Right lobe of liver (tissue), 6 donors: Measurements from ENCODE around the gene UNC119. TPM values are rescaled to one million over a fixed set of nuclear protein-coding genes. Genes with fewer than 3 reads are reported as not detected.

Source experiments
- ATAC-seq, 4 donors: fragments of 200-7000 bp; cut with Tn5 transposase; one replicate each; pipeline ENCODE4 v1.9.1; 2020; ENCODE audit warnings: mild to moderate bottlenecking in 4 of 4, moderate library complexity in 4 of 4
- DNase-seq, 3 donors: peaks; one replicate each; pipeline ENCODE4 v3.0.0-alpha.2; 2020
- H3K27ac ChIP-seq, 3 donors: fragments of 200-600 bp; one replicate each; pipeline ENCODE4 v1.8.0; 2022
- H3K27me3 ChIP-seq, 2 donors: fragments of 200-600 bp; one replicate each; pipeline ENCODE4 v1.8.0; 2022
- H3K36me3 ChIP-seq, 4 donors: fragments of 200-600 bp; sonication (generic) in 1 of 4; one replicate each; pipeline versions ENCODE4 v1.5.1 to v1.8.0; 2017 to 2022; ENCODE audit warnings: control low read depth in 1 of 4
- H3K4me1 ChIP-seq, 4 donors: fragments of 200-600 bp; sonication (generic) in 1 of 4; one replicate each; pipeline versions ENCODE4 v1.5.1 to v1.8.0; 2017 to 2022; ENCODE audit warnings: control low read depth in 1 of 4
- H3K4me3 ChIP-seq, 3 donors: fragments of 200-600 bp; one replicate each; pipeline ENCODE4 v1.8.0; 2022
- H3K9me3 ChIP-seq, 4 donors: fragments of 200-600 bp; sonication (generic) in 1 of 4; one replicate each; pipeline versions ENCODE4 v1.5.1 to v1.8.0; 2017 to 2022; ENCODE audit warnings: control low read depth in 1 of 4
- POLR2A ChIP-seq: fragments of 450-650 bp; IDR thresholded peaks from one replicate; pipeline ENCODE4 v1.6.1; 2017; ENCODE audit warnings: antibody characterized with exemption, mild to moderate bottlenecking
- WGBS: methylation state at CpG from one replicate; pipeline ENCODE4 v1.1.6; 2018; ENCODE audit warnings: low coverage, low lambda C conversion rate; ENCODE audit not compliant: insufficient coverage; ENCODE audit errors: missing lambda C conversion rate; 5-methylcytosine and 5-hydroxymethylcytosine counted together
- intact Hi-C, 2 donors: fragments of 100-400 bp; cut with DNase I; formaldehyde crosslinking; loops; one replicate each; pipeline versions ENCODE4 v1.11.2 to v1.14.1; 2022
- long read RNA-seq: library from polyadenylated mRNA; unstranded; transcript quantifications from one replicate; pipeline ENCODE4 v2.0.0, GENCODE V29; 2019
- total RNA-seq, 6 experiments: library from RNA; depleted of rRNA in 2 of 6; stranded (reverse); fragments of >200 nt in 2 of 6; fragmentation: NEBNext Ultra II Directional in 3 of 6; extraction: Animal tissue kit (Norgen Biotek cat#: 25700) in 3 of 6; gene quantifications; one replicate each; pipeline versions ENCODE4 v1.1.0 to v1.2.4, GENCODE V29; 2016 to 2023
- TF ChIP-seq, protein P1 (sequence below), 4 donors: fragments of 200-600 bp in 3 of 4; fragments of 450-650 bp in 1 of 4; IDR thresholded peaks; one replicate each; pipeline versions ENCODE4 v1.5.1 to v1.8.0; 2016 to 2022; ENCODE audit warnings: antibody characterized with exemption in 4 of 4, mild to moderate bottlenecking in 2 of 4
- donor health status: DM: no; HTN: yes; CAD: no.
- donor health status: DM: no; HTN: no; CAD: no.
- donor health status: DM: no; HTN: no; CAD: no.
- donor health status: DM: no; HTN: yes; CAD: no.
- donor health status: DM: no; HTN: yes; CAD: no.

UNC119 gene
- total RNA-seq = 10 to 100 TPM; 11.5 to 37.8 (median 13.1) TPM
- long read RNA-seq, partial matches to known transcripts = 1 of 4 reads
- long read RNA-seq, other reads (novel, unspliced or antisense) = 0 of 4 reads

DNA sequence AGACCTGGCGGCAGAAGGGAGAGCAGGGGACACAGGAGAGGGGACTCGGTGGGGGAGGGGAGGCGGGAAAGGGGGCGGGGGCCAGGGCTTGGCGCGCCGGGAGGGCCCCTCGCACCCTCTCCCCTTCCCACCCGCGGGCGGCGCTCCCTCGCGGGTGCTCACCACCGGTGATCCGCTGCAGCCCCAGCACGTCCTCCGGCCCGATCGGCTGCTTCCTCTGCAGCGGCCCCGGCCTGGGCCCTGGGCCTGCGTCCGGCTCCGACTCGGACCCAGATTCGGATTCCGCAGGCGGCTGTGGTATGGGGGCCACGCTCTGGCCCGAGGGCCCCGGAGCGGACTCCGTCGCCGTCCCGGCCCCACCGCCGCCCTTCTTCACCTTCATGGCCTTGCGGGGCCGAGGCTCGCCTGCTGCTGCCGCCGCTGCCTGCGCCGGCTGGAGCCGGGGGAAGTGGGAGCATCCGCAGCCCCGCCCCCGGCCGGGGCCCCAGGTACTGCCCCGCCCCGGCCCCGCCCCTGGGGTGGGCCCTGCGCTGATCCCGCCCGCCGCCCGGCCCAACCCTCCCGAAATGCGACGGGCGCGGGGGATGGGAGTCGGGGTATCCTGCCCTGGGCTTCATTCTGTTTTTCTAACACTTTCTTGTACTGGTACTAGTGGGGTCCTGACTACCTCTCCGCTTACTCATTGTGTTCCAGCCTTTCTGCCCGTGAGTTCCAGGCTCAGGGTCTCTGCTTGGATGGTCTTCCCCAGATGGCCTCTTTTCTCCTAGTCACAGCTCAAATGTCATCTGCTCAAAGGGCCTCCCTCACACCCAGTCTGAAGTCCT lies at the start of gene UNC119:
UNC119 (minus strand) TSS at position 449 of the 824 bp plus-strand sequence; CDS start at position 382, 67 bp downstream.
- no peaks in the 10 kb centered on the region for H3K27me3 ChIP-seq
- TF ChIP-seq POLR2A = peak; percentile 86
- TF ChIP-seq, protein P1, sequence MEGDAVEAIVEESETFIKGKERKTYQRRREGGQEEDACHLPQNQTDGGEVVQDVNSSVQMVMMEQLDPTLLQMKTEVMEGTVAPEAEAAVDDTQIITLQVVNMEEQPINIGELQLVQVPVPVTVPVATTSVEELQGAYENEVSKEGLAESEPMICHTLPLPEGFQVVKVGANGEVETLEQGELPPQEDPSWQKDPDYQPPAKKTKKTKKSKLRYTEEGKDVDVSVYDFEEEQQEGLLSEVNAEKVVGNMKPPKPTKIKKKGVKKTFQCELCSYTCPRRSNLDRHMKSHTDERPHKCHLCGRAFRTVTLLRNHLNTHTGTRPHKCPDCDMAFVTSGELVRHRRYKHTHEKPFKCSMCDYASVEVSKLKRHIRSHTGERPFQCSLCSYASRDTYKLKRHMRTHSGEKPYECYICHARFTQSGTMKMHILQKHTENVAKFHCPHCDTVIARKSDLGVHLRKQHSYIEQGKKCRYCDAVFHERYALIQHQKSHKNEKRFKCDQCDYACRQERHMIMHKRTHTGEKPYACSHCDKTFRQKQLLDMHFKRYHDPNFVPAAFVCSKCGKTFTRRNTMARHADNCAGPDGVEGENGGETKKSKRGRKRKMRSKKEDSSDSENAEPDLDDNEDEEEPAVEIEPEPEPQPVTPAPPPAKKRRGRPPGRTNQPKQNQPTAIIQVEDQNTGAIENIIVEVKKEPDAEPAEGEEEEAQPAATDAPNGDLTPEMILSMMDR (IDR thresholded peaks at IDR 0.05) = no peak
- H3K9me3 ChIP-seq = no peaks in the 10 kb centered on the region
- ATAC-seq = peak; percentile 85 to 90 (median 88)
- intact Hi-C loops = no loop called here
- peak within 1 kb of the TSS; percentile 16 to 66 (median 62) for H3K27ac ChIP-seq
- peaks cover 0 to 17% (median 9%) of the 10 kb centered on the region in 4 donors for H3K4me1 ChIP-seq
- H3K4me3 ChIP-seq = peak within 1 kb of the TSS; percentile 36 to 93 (median 78)
- peaks cover 0 to 35% (median 15%) of the 10 kb centered on the region in 4 donors for H3K36me3 ChIP-seq
- WGBS = 3% methylated on average over 19 of the region's 67 CpGs
- peak; percentile 88 to 90 (median 89) for DNase-seq

DNA sequence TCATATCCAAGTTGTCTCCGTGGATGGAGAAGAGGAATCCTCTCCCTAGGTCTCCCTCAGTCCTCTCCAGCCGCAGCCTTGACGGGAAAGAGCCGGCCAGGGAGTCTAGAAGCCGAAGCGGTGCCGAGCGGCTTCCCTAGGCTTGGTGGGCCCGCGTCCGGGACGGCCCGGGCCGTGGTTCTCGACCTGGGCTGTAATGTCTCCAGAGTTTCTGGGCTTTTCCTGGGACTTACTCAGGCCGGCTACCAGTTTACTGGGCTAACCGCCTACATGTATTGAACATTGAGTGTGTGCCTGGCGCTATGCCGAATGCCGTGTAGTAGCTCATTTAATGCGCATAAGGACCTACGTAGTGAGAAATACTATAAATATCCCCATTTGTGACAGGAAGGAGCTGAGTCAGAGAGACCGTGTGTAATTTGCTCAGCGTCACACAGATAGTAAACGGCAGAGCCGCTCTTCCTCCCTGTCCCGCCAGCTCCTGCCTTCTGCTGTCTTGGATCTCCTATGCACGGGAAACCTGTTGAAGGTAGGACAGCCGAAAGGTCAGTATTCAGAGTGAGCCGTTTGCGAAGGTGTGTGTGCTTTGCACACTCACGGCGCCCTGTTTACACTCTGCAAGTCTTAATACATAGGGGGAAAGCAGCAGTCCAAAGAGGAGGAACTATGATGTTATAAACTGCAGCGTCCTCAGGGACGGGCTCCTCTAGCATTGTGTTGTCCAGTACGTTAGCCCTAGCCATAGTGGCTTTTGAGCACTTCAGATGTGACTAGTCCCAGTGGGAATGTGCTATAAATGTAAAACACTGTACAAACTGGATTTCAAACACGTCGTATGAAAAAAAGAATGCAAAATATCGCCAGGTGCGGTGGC lies 47.1 kb upstream of the UNC119 start:
- 14% methylated on average over 24 of the region's 40 CpGs for WGBS
- peaks cover 0 to 24% (median 3%) of the 10 kb centered on the region in 4 donors for H3K4me1 ChIP-seq
- H3K4me3 ChIP-seq = peak overlapping the region; percentile 66 to 72 (median 67)
- intact Hi-C loops = no loop called here
- peak overlapping the region; percentile 84 to 99 (median 99) for H3K27ac ChIP-seq
- no peaks in the 10 kb centered on the region for H3K36me3 ChIP-seq
- ATAC-seq (peak; percentile 50 to 64 (median 54)), DNase-seq (peak; percentile 77 to 80 (median 77))
- no peaks in the 10 kb centered on the region for H3K27me3 ChIP-seq
- TF ChIP-seq, protein P1 (IDR thresholded peaks at IDR 0.05) = no peak
- TF ChIP-seq POLR2A = peak; percentile 29
- H3K9me3 ChIP-seq = no peaks in the 10 kb centered on the region

DNA sequence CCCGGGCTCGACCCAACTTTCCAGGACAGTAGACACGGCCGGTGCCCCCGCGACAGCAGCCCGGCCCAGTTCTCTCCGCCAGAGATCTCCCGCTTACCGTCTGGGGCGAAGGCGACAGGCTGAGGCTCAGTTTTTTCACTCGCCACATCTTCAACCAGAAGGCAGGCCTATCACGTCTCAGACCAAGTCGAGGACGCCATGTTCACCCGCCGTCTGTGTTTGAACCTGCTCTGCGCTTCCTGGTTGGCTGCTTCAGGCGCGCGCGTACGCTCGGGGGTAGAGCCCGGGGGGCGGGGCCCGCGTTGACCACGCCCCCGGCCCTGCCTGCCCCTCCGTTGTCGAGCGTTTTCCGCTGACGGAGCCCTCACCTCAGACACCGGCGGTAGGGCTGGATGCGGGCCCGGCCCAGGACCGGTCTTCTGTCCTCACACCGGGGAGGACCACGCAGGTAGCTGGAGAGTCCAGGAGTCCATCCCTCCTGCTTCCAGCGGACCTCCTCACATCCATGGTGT lies 46.4 kb upstream of the UNC119 start, which contains the start of gene SPAG5:
SPAG5 (minus strand) TSS at position 227 of the 512 bp plus-strand sequence; CDS start at position 148, 79 bp downstream.
- no CpG with 5 or more reads among the region's 44 CpGs for WGBS
- peak; percentile 95 to 98 (median 96) for ATAC-seq
- peaks cover 0 to 24% (median 3%) of the 10 kb centered on the region in 4 donors for H3K4me1 ChIP-seq
- H3K27me3 ChIP-seq = no peaks in the 10 kb centered on the region
- H3K9me3 ChIP-seq = no peaks in the 10 kb centered on the region
- intact Hi-C loops = no loop called here
- peak within 1 kb of the TSS; percentile 66 to 72 (median 67) for H3K4me3 ChIP-seq
- peak; percentile 94 for TF ChIP-seq POLR2A
- TF ChIP-seq, protein P1 (IDR thresholded peaks at IDR 0.05) = no peak
- H3K36me3 ChIP-seq = no peaks in the 10 kb centered on the region
- DNase-seq = peak; percentile 96 to 97 (median 96)
- H3K27ac ChIP-seq = peak within 1 kb of the TSS; percentile 84 to 99 (median 99)

DNA sequence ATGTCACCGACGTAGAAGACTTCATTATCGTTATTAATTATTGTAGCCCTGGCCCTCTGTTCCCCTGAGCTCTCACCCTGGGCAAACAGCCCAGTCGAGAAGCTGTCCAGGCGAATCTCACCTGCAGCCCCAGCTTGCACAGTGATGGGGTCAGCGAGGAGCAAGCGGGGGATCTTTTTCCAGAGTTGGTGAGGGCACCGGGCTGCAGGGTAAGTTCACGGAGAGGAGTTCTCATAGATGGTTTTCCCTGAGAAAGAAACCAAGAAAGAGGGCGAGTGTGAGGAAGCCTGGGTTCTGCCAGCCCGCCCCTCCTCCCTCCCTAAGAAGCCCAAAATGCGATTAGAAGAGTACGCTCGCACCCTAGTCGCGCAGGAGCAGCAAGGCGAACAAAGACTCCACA lies 46.0 kb upstream of the UNC119 start:
- intact Hi-C loops = no loop called here
- H3K27ac ChIP-seq = peak overlapping the region; percentile 84 to 99 (median 99)
- peak; percentile 11 to 47 (median 38) for ATAC-seq

More for the DNA sequence above, 46.0 kb upstream of the UNC119 start:
- WGBS = 2% methylated on average over 17 of the region's 17 CpGs
- H3K9me3 ChIP-seq = no peaks in the 10 kb centered on the region
- no peaks in the 10 kb centered on the region for H3K27me3 ChIP-seq
- peaks cover 0 to 24% (median 3%) of the 10 kb centered on the region in 4 donors for H3K4me1 ChIP-seq
- H3K36me3 ChIP-seq = peaks cover 0 to 1% (median 0%) of the 10 kb centered on the region in 4 donors
- peak overlapping the region; percentile 66 to 72 (median 67) for H3K4me3 ChIP-seq
- DNase-seq = peak in 2 of 3 donors; percentile 68 to 70
- TF ChIP-seq POLR2A = no peak
- TF ChIP-seq, protein P1 (IDR thresholded peaks at IDR 0.05) = no peak
